ENCODE results near the gene CHRND.

GRCh38 chr2:232501794-232502390 is 24.1 kb upstream of the CHRND start:
- TF ChIP-seq POLR2A (IDR thresholded peaks at IDR 0.05; ENCODE audit: low read length) (no peak), GATA1 (IDR thresholded peaks at IDR 0.05; ENCODE audit: low read depth, low read length) (no peak)
